GM12892 (cell line): ENCODE data around the gene OR2Z1.

Experiments used
- POLR2A ChIP-seq: IDR thresholded peaks from 2 replicates; pipeline ENCODE4 v1.6.1; 2011; ENCODE audit warnings: low read depth, low read length, control low read depth
- POLR2AphosphoS5 ChIP-seq: IDR thresholded peaks from 2 replicates; pipeline ENCODE4 v1.6.1; 2011; ENCODE audit warnings: low read depth, low read length, control low read depth

DNA sequence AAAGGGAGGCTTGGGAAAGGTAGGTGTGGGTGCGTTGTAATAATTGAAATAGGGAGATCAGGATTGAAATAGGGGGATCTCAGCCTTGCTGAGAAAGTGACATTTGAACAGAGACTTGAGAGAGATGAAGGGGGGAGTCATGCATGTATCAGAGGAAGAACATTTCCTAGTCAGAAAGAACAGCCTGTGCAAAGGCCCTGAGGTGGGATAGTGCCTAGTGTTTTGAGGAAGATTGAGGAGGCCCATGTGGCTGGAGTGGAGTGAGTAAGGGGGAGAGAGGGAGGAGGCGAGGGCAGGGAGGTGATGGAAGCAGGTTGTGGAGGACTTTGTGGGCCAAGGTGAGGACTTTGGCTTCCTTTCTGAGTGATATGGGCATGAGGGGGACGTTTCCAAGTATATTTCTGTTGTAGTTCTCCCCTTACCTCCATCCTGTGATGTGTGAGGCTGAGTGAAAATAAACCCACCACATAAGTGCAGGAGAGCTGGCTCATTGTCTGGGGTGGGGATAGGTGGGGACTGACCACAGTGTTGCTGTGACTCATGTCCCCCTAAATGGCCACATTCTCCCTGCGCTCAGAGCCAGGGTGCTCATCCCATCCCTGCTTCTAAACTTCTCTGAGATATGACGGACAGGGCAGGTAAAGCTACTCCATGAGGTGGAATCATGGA lies 40.6 kb upstream of the OR2Z1 start:
- TF ChIP-seq POLR2A (no peak), POLR2AphosphoS5 (no peak)
